Type B pancreatic cell (in vitro differentiated cells): ENCODE data around the gene TRPC5OS. TPM values are rescaled to one million over a fixed set of nuclear protein-coding genes. Genes with fewer than 3 reads are reported as not detected.

Source experiments
- DNase-seq: peaks from one replicate; pipeline ENCODE4 v3.0.0; 2021; ENCODE audit warnings: mixed read lengths; ENCODE audit not compliant: unreplicated experiment; ENCODE audit errors: extremely low spot score
- H3K27ac Mint-ChIP-seq: 2 replicates; pipeline ENCODE4 v1.8.0; 2021; ENCODE audit warnings: mild to moderate bottlenecking, mixed read lengths
- H3K27me3 Mint-ChIP-seq: 2 replicates; pipeline ENCODE4 v1.8.0; 2021; ENCODE audit warnings: mixed read lengths
- H3K36me3 Mint-ChIP-seq: 2 replicates; pipeline ENCODE4 v1.8.0; 2021; ENCODE audit warnings: mixed read lengths
- H3K4me1 Mint-ChIP-seq: one replicate; pipeline ENCODE4 v1.8.0; 2021; ENCODE audit warnings: mixed read lengths; ENCODE audit not compliant: unreplicated experiment
- H3K4me3 Mint-ChIP-seq: 2 replicates; pipeline ENCODE4 v1.8.0; 2021; ENCODE audit warnings: mild to moderate bottlenecking, mixed read lengths
- H3K9me3 Mint-ChIP-seq: 2 replicates; pipeline ENCODE4 v1.8.0; 2021; ENCODE audit warnings: mixed read lengths
- total RNA-seq: library from RNA; stranded (reverse); gene quantifications from 2 replicates; pipeline ENCODE4 v1.2.1, GENCODE V29; 2021; ENCODE audit warnings: low replicate concordance
- TF ChIP-seq, protein P1 (sequence below): fragments of 200-600 bp; sonication (generic); conservative IDR thresholded peaks from 2 replicates; pipeline ENCODE4 v1.5.0; 2021; ENCODE audit warnings: antibody characterized with exemption, mild to moderate bottlenecking

Gene TRPC5OS
- total RNA-seq, 1 donor from 2014 or later = not detected

DNA sequence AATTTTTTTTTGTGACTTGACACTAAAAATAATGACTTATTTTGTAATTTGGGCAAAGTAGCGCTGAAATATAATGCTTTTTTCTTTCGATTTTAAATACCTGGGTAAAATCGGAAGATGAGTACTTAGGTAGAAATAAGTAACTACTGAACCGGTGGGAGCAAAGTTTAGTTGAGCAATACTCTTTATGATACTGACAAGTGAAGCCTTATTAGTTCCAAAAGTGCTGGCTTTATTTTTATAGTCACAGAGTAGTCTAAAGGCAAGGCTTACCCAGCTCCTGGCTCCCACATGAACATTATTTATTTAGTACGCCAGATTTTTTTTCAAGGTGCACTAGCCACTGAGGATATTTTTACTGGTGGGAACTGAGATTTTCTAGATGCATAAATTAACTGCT lies 14.4 kb upstream of the TRPC5OS start:
- no peak for DNase-seq
- H3K9me3 Mint-ChIP-seq = no peaks in the 10 kb centered on the region
- H3K27me3 Mint-ChIP-seq = no peaks in the 10 kb centered on the region
- no peak overlapping the region for H3K27ac Mint-ChIP-seq
- no peak overlapping the region for H3K4me3 Mint-ChIP-seq
- TF ChIP-seq, protein P1, sequence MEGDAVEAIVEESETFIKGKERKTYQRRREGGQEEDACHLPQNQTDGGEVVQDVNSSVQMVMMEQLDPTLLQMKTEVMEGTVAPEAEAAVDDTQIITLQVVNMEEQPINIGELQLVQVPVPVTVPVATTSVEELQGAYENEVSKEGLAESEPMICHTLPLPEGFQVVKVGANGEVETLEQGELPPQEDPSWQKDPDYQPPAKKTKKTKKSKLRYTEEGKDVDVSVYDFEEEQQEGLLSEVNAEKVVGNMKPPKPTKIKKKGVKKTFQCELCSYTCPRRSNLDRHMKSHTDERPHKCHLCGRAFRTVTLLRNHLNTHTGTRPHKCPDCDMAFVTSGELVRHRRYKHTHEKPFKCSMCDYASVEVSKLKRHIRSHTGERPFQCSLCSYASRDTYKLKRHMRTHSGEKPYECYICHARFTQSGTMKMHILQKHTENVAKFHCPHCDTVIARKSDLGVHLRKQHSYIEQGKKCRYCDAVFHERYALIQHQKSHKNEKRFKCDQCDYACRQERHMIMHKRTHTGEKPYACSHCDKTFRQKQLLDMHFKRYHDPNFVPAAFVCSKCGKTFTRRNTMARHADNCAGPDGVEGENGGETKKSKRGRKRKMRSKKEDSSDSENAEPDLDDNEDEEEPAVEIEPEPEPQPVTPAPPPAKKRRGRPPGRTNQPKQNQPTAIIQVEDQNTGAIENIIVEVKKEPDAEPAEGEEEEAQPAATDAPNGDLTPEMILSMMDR = no peak
- H3K36me3 Mint-ChIP-seq = no peaks in the 10 kb centered on the region
- H3K4me1 Mint-ChIP-seq = peaks cover 6% of the 10 kb centered on the region

DNA sequence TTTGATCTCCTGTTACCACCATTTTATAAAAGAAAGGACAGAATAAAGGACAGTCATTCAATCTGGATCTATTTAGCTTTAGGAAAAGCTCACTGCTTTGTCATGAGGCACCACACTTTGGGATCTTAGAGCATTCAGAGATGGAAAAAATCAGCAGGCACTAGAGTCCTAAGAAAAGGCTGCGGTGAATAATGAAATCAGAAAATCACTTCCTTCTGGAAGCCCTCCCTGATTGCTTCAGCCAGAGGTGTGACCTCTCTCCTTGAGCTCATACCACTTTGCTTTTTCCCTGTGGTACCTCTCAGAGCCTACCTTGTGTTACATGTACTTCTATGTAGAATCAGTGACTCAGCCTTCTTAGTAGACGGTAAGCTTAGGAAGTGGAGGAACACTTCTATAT lies 8.7 kb upstream of the TRPC5OS start:
- Mint-ChIP-seq H3K36me3 (no peaks in the 10 kb centered on the region), H3K27ac (no peak overlapping the region)
- TF ChIP-seq, protein P1 = no peak

DNA sequence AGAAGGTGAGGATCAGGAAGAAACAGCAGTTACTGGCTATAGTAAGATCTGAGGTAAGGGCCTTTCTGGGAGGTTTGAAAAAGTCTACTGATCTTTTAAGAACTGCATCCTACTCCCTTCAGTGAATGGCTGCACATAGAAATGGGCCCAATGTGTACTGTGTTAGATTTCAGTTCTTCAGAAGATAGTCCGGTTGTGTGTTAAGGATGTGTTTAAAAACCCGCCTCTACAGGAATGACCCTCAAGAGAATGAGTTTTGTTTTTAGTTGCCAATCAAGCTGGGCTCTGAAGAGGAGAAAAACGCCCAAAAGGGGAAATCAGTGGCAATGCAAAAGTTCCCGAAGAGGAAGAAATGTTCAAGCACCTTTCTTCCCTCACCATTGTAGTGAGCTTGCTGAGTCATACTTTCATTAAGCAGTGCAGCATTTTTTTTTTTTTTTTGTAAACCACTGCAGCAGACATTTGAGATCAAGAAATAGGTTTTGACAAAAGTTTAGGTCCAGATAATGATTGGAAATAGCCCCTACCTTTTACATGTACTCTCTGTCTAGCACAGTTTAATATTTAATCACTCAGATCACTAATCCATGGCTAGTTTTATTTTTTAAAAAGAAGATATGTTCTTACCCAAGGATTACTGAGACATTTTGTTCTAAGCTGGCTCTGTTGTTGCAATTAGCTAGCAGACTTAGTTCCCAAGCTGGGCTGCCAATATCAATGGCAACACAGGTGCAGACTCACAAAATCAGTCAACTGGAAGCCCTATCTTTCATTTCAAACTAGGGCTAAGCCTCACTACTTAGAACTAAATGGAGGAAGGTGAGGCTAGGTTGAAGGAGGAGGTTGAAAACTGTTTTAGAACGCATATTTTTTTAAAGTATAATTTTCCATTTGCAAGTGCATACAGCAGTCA lies 7.0 kb upstream of the TRPC5OS start:
- no peak overlapping the region for H3K4me3 Mint-ChIP-seq
- H3K4me1 Mint-ChIP-seq = peaks cover 12% of the 10 kb centered on the region
- DNase-seq = no peak
- TF ChIP-seq, protein P1 = no peak
- H3K27me3 Mint-ChIP-seq = no peaks in the 10 kb centered on the region
- H3K27ac Mint-ChIP-seq = peak overlapping the region; percentile 81
- no peaks in the 10 kb centered on the region for H3K36me3 Mint-ChIP-seq
- H3K9me3 Mint-ChIP-seq = no peaks in the 10 kb centered on the region

More for the DNA sequence above, 8.7 kb upstream of the TRPC5OS start:
- H3K27me3 Mint-ChIP-seq = no peaks in the 10 kb centered on the region
- no peak for DNase-seq
- H3K4me1 Mint-ChIP-seq = peaks cover 12% of the 10 kb centered on the region
- no peak overlapping the region for H3K4me3 Mint-ChIP-seq
- no peaks in the 10 kb centered on the region for H3K9me3 Mint-ChIP-seq

DNA sequence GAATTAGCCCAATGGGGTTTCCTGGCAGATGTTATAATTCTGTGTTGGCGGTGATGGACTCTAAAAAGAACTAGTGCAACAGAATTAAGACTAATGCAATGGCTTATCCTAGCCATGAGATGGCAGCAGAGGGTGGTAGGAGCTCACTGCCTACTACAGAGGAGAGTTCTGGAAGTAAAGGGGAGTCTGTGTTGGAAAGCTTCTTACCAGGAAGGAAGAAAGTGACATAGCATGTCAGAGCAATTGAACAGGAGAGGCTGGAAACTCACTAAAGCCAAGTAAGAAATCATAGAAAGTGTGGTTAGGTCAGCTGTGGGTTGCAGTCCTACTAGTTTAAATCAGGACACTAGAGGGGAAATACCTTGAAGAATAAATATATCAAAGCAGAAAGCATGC lies 6.3 kb upstream of the TRPC5OS start:
- no peaks in the 10 kb centered on the region for H3K9me3 Mint-ChIP-seq
- DNase-seq = no peak
- H3K36me3 Mint-ChIP-seq = no peaks in the 10 kb centered on the region
- H3K4me3 Mint-ChIP-seq = no peak overlapping the region
- peak overlapping the region; percentile 6 for H3K27ac Mint-ChIP-seq
- TF ChIP-seq, protein P1 = peak; percentile 91
- no peaks in the 10 kb centered on the region for H3K27me3 Mint-ChIP-seq
- peaks cover 12% of the 10 kb centered on the region for H3K4me1 Mint-ChIP-seq

DNA sequence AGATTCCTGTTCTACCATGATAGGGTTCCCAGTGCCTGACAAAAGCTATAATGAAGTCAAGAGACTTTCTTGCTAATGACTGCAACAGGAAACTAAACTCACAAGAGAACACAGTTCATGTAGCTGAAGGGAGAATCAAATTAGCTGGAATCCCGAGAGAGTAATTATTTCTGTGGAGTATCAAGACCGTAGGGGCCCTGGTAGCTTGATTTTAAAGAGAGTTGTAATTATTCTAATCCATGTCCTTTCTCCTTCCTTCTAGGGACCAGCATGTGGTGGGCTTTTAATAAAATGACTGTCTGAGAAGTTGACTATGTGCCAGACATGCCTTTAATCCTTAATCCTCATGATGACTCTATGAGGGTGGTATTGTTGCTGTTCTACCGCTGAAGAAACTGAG lies 1.7 kb upstream of the TRPC5OS start:
- Mint-ChIP-seq H3K36me3 (no peaks in the 10 kb centered on the region), H3K27me3 (no peaks in the 10 kb centered on the region), H3K4me3 (no peak overlapping the region), H3K4me1 (peaks cover 5% of the 10 kb centered on the region), H3K27ac (no peak overlapping the region), H3K9me3 (no peaks in the 10 kb centered on the region)
- DNase-seq = no peak
- TF ChIP-seq, protein P1 = no peak
